Panc1 (cell line): Measurements from ENCODE around the gene VWA5B1. TPM values are rescaled to one million over a fixed set of nuclear protein-coding genes. Genes with fewer than 3 reads are reported as not detected.

Source experiments
- ATAC-seq: fragments of 200-7000 bp; cut with Tn5 transposase; 2 replicates; pipeline ENCODE4 v1.9.1; 2020; ENCODE audit warnings: mild to moderate bottlenecking, moderate library complexity
- BruUV-seq: library from RNA; stranded (reverse); fragments of 400-500 nt; replicated peaks from 2 replicates; lab custom pipeline; 2021; lab: Mats Ljungman, UMichigan
- CTCF ChIA-PET: fragments of 300-600 bp; sonication (Branson Sonifier 250); formaldehyde crosslinking; loops from one replicate; lab custom pipeline; 2022; ENCODE audit warnings: antibody characterized with exemption; lab: Charles Lee
- POLR2A ChIA-PET: fragments of 300-600 bp; sonication (Branson Sonifier 250); formaldehyde crosslinking; loops from one replicate; lab custom pipeline; 2022; ENCODE audit warnings: antibody characterized with exemption; lab: Charles Lee
- DNase-seq: peaks from one replicate; pipeline ENCODE4 v3.0.0-alpha.2; 2010; ENCODE audit warnings: low read depth, low spot score
- H3K27ac ChIP-seq: 2 replicates; pipeline ENCODE4 v1.5.1; 2011; ENCODE audit warnings: mild to moderate bottlenecking, low read length, inconsistent platforms
- H3K27me3 ChIP-seq: fragments of 200-500 bp; sonication (Bioruptor generic); 2 replicates; pipeline ENCODE4 v1.6.0; 2014; ENCODE audit warnings: low read length, inconsistent platforms; ENCODE audit not compliant: control insufficient read depth, insufficient read depth
- H3K36me3 ChIP-seq: fragments of 200-500 bp; sonication (Bioruptor generic); 2 replicates; pipeline ENCODE4 v1.5.1; 2014; ENCODE audit warnings: inconsistent platforms, mild to moderate bottlenecking, low read length, moderate library complexity; ENCODE audit not compliant: control insufficient read depth, insufficient read depth
- H3K4me1 ChIP-seq: 2 replicates; pipeline ENCODE4 v1.5.1; 2011; ENCODE audit warnings: inconsistent platforms, mild to moderate bottlenecking, low read length, moderate library complexity; ENCODE audit not compliant: control insufficient read depth, insufficient read depth
- H3K4me3 ChIP-seq, 2 experiments: 2 replicates each; pipeline ENCODE4 v1.5.1; 2011 to 2012; ENCODE audit warnings: low read depth in 2 of 2, low read length in 2 of 2, mild to moderate bottlenecking in 2 of 2, inconsistent platforms in 1 of 2, moderate library complexity in 1 of 2
- H3K9me3 ChIP-seq: fragments of 200-500 bp; sonication (Bioruptor generic); 2 replicates; pipeline ENCODE4 v1.5.1; 2014; ENCODE audit warnings: low read depth, mild to moderate bottlenecking, inconsistent platforms, low read length, moderate library complexity; ENCODE audit not compliant: control insufficient read depth, insufficient read depth
- CTCF ChIP-seq: fragments of 450-650 bp; IDR thresholded peaks from 2 replicates; pipeline ENCODE4 v1.5.1; 2017; ENCODE audit warnings: mild to moderate bottlenecking
- POLR2AphosphoS5 ChIP-seq: IDR thresholded peaks from 2 replicates; pipeline ENCODE4 v1.6.1; 2012; ENCODE audit warnings: mild to moderate bottlenecking, low read depth, low read length, moderate library complexity
- REST ChIP-seq, 2 experiments: IDR thresholded peaks; 2 replicates each; pipeline ENCODE4 v1.6.1; 2011 to 2012; ENCODE audit warnings: low read depth in 2 of 2, control low read depth in 1 of 2, low read length in 1 of 2, mild to moderate bottlenecking in 1 of 2, moderate library complexity in 1 of 2; ENCODE audit not compliant: insufficient read depth in 1 of 2
- SIN3A ChIP-seq: IDR thresholded peaks from 2 replicates; pipeline ENCODE4 v1.6.1; 2012; ENCODE audit warnings: low read depth, mild to moderate bottlenecking, low read length, moderate library complexity, borderline replicate concordance; ENCODE audit not compliant: insufficient read depth
- TCF7L2 ChIP-seq: IDR thresholded peaks from 2 replicates; pipeline ENCODE4 v1.6.1; 2011; ENCODE audit warnings: mild to moderate bottlenecking, low read depth, low read length, inconsistent platforms
- in situ Hi-C: cut with HindIII; loops from 2 replicates; pipeline ENCODE4 v1.10.0; 2016; ENCODE audit warnings: low sequenced_read_pairs, low pct_unique_long_range_greater_than_20kb
- intact Hi-C: fragments of 100-400 bp; cut with micrococcal nuclease; formaldehyde crosslinking; loops from one replicate; pipeline ENCODE4 v1.10.0; 2022; ENCODE audit not compliant: unreplicated experiment
- total RNA-seq: library from RNA; stranded (reverse); gene quantifications from one replicate; pipeline ENCODE4 v1.2.1, GENCODE V29; 2021; ENCODE audit not compliant: unreplicated experiment

Gene VWA5B1
- total RNA-seq, 1 experiment from 2014 or later = not detected

- no peaks in the 10 kb centered on the region for H3K4me1 ChIP-seq
- peaks cover 8% of the 10 kb centered on the region for H3K27me3 ChIP-seq
- intact Hi-C loops = no loop called here
- POLR2A ChIA-PET = no interaction called here
- no peak overlapping the region for H3K27ac ChIP-seq
- H3K36me3 ChIP-seq = no peaks in the 10 kb centered on the region
- peaks cover 9% of the 10 kb centered on the region; the same call in 1 of the 2 replicates for H3K9me3 ChIP-seq
- in situ Hi-C loops = no loop called here
- ATAC-seq (no peak), DNase-seq (no peak)
- no TSS peak for BruUV-seq
- TF ChIP-seq POLR2AphosphoS5 = no peak
- CTCF ChIA-PET = no interaction called here
- H3K4me3 ChIP-seq = no peak overlapping the region
Observed at GRCh38 chr1:20398744-20399143, 108.1 kb downstream of the VWA5B1 start.

GRCh38 chr1:20399196-20399595, 108.5 kb downstream of the VWA5B1 start:
- in situ Hi-C loops = no loop called here
- H3K27ac ChIP-seq = no peak overlapping the region
- no peak for ATAC-seq
- H3K27me3 ChIP-seq = peaks cover 8% of the 10 kb centered on the region
- intact Hi-C loops = no loop called here
- no peak overlapping the region for H3K4me3 ChIP-seq
- BruUV-seq = no TSS peak
- H3K4me1 ChIP-seq = no peaks in the 10 kb centered on the region
- DNase-seq = no peak
- H3K36me3 ChIP-seq = no peaks in the 10 kb centered on the region
- peaks cover 9% of the 10 kb centered on the region; the same call in 1 of the 2 replicates for H3K9me3 ChIP-seq
- CTCF ChIA-PET = no interaction called here
- POLR2A ChIA-PET = no interaction called here
- no peak for TF ChIP-seq REST (IDR thresholded peaks at IDR 0.05; ENCODE audit: insufficient read depth in 1 of 2, low read depth in 2 of 2, low read length in 1 of 2)
- no peak for TF ChIP-seq TCF7L2
- no peak for TF ChIP-seq POLR2AphosphoS5
- TF ChIP-seq CTCF = no peak
- no peak for TF ChIP-seq SIN3A

- TF ChIP-seq TCF7L2 = no peak
- no peak for TF ChIP-seq POLR2AphosphoS5
- no peak for TF ChIP-seq CTCF
- no peak for TF ChIP-seq REST (IDR thresholded peaks at IDR 0.05; ENCODE audit: insufficient read depth in 1 of 2, low read depth in 2 of 2, low read length in 1 of 2)
- no peak for TF ChIP-seq SIN3A
- Histone ChIP-seq H3K4me1 (no peaks in the 10 kb centered on the region), H3K36me3 (no peaks in the 10 kb centered on the region), H3K9me3 (peaks cover 9% of the 10 kb centered on the region; the same call in 1 of the 2 replicates), H3K27ac (no peak overlapping the region), H3K27me3 (peaks cover 8% of the 10 kb centered on the region), H3K4me3 (no peak overlapping the region)
- no TSS peak for BruUV-seq
- ChIA-PET POLR2A (interaction anchor here (0.6 kb wide), 1 partner anchor 15 kb away, joined by 3 read pairs; no protein-coding TSS in a partner anchor), CTCF (no interaction called here)
- in situ Hi-C loops (no loop called here), intact Hi-C loops (no loop called here)
- DNase-seq = no peak
- ATAC-seq = no peak
Observed at GRCh38 chr1:20399606-20400180, 109.0 kb downstream of the VWA5B1 start.
